Testis (tissue), 3 donors: ENCODE measurements around the gene UPF1. TPM values are rescaled to one million over a fixed set of nuclear protein-coding genes. Genes with fewer than 3 reads are reported as not detected.
A peak's percentile ranks its signal among the peaks of the same experiment; 100 is the strongest.

Experiments
- DNase-seq: peaks from one replicate; pipeline ENCODE4 v3.0.0-alpha.2; 2019
- H3K27ac ChIP-seq, 2 donors: fragments of 200-600 bp; sonication (generic); one replicate each; pipeline ENCODE4 v1.5.1; 2019
- H3K27me3 ChIP-seq: fragments of 200-600 bp; sonication (generic); one replicate; pipeline ENCODE4 v1.5.1; 2019
- H3K36me3 ChIP-seq: fragments of 200-600 bp; sonication (generic); one replicate; pipeline ENCODE4 v1.5.1; 2017; ENCODE audit warnings: low read depth; ENCODE audit errors: missing control alignments
- H3K4me1 ChIP-seq: fragments of 200-600 bp; sonication (generic); one replicate; pipeline ENCODE4 v1.5.1; 2019
- H3K4me3 ChIP-seq, 2 donors: fragments of 200-600 bp; sonication (generic); one replicate each; pipeline ENCODE4 v1.5.1; 2017 to 2019
- H3K9me3 ChIP-seq: fragments of 200-600 bp; sonication (generic); one replicate; pipeline ENCODE4 v1.5.1; 2017
- POLR2A ChIP-seq: fragments of 450-650 bp; IDR thresholded peaks from one replicate; pipeline ENCODE4 v1.6.1; 2017; ENCODE audit warnings: antibody characterized with exemption, mild to moderate bottlenecking, moderate library complexity
- WGBS, 2 donors: methylation state at CpG; one replicate each; pipeline ENCODE4 v1.1.5; 2018; 5-methylcytosine and 5-hydroxymethylcytosine counted together
- intact Hi-C: fragments of 100-400 bp; cut with DNase I; formaldehyde crosslinking; loops from one replicate; pipeline ENCODE4 v1.15.1; 2023; ENCODE audit warnings: low total_unique reads
- polyA plus RNA-seq: library from polyadenylated mRNA; stranded (reverse); fragments of 350-450 nt; fragmentation: Illumina TruSeq; extraction: RNeasy Lipid Tissue Mini Kit (QIAGEN cat#74804); gene quantifications from one replicate; pipeline ENCODE4 v1.2.3, GENCODE V29; 2014; ENCODE audit warnings: low read depth, low replicate concordance; ENCODE audit not compliant: insufficient read depth
- total RNA-seq, 2 donors: library from RNA; depleted of rRNA; stranded (reverse); fragments of >200 nt; gene quantifications; one replicate each; pipeline ENCODE4 v1.2.3, GENCODE V29; 2016
- TF ChIP-seq, protein P1 (sequence below), 3 experiments: fragments of 450-650 bp in 2 of 3; fragments of 200-600 bp in 1 of 3; sonication (generic) in 1 of 3; IDR thresholded peaks; one replicate each; pipeline ENCODE4 v1.5.1; 2016 to 2019; ENCODE audit warnings: antibody characterized with exemption in 3 of 3, mild to moderate bottlenecking in 2 of 3, moderate library complexity in 1 of 3

UPF1 gene
- total and polyA plus RNA-seq, 3 donors from 2014 or later = 99.0 to 188 (median 176) TPM

DNA sequence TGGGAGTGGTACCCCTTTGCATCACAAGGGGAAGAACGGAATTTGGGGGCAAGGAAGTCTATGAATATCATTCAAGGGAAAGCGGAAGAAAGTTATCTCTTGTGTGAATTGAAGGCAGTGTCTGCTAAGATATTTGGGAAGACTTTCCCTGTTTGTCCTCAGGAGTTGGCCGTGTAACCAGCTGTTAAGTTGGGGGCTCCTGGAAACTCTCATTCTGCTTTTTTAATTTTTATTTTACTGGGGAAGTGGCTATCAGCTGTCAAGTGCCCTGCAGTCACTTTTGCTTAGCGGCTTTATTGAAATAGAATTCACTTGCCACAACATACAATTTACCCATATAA lies 2.9 kb downstream of the UPF1 start:
- no peaks in the 10 kb centered on the region for H3K36me3 ChIP-seq
- H3K9me3 ChIP-seq = no peaks in the 10 kb centered on the region
- H3K4me1 ChIP-seq = peaks cover 40% of the 10 kb centered on the region
- no peak for DNase-seq
- intact Hi-C loops = no loop called here
- TF ChIP-seq POLR2A = no peak
- TF ChIP-seq, protein P1, sequence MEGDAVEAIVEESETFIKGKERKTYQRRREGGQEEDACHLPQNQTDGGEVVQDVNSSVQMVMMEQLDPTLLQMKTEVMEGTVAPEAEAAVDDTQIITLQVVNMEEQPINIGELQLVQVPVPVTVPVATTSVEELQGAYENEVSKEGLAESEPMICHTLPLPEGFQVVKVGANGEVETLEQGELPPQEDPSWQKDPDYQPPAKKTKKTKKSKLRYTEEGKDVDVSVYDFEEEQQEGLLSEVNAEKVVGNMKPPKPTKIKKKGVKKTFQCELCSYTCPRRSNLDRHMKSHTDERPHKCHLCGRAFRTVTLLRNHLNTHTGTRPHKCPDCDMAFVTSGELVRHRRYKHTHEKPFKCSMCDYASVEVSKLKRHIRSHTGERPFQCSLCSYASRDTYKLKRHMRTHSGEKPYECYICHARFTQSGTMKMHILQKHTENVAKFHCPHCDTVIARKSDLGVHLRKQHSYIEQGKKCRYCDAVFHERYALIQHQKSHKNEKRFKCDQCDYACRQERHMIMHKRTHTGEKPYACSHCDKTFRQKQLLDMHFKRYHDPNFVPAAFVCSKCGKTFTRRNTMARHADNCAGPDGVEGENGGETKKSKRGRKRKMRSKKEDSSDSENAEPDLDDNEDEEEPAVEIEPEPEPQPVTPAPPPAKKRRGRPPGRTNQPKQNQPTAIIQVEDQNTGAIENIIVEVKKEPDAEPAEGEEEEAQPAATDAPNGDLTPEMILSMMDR (IDR thresholded peaks at IDR 0.05) = no peak
- H3K27ac ChIP-seq = no peak overlapping the region
- H3K4me3 ChIP-seq = no peak overlapping the region
- WGBS, 2 donors = 53% methylated on average over 4 of the region's 4 CpGs
- no peaks in the 10 kb centered on the region for H3K27me3 ChIP-seq

DNA sequence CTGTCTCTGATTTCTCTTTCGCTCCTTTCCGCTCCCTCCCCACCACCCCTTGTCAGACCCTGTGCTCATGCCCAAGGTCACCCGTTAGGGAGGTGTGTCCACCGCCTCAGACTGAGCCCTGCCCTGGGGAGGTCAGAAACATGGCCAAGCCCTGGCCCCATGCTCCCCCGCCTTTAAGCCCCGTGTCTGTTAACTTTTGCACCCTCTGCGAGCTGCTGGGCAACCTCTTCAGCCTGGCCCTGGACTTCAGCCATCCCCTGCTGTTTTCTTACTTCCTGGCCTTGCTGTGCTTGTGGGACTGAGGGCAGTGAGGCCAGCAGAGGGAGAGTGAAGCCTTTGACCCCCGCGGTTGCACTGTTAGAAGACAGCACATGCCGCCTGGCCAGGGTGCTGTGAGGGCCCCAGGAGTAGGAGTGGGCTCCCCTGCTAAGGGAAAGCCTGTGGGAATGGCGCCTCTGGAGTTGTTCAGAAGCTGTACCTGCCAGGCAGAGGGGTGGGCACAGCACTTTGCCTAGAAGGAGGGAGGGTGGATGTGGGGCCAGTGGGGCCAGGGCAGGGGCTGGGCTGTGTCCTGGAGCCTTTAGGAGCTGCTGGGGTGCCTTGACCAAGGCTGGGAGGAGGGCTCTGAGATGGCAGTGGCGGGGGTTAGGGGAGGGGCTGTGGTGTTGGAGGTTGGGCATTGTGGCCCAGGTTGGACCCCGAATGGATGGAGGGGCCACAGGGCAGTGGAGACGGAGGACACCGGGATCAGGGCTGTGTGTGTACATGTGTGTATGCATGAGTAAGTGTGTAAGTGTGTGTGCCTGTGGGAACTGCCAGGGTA lies 7.9 kb downstream of the UPF1 start:
- peaks cover 59% of the 10 kb centered on the region for H3K4me1 ChIP-seq

DNA sequence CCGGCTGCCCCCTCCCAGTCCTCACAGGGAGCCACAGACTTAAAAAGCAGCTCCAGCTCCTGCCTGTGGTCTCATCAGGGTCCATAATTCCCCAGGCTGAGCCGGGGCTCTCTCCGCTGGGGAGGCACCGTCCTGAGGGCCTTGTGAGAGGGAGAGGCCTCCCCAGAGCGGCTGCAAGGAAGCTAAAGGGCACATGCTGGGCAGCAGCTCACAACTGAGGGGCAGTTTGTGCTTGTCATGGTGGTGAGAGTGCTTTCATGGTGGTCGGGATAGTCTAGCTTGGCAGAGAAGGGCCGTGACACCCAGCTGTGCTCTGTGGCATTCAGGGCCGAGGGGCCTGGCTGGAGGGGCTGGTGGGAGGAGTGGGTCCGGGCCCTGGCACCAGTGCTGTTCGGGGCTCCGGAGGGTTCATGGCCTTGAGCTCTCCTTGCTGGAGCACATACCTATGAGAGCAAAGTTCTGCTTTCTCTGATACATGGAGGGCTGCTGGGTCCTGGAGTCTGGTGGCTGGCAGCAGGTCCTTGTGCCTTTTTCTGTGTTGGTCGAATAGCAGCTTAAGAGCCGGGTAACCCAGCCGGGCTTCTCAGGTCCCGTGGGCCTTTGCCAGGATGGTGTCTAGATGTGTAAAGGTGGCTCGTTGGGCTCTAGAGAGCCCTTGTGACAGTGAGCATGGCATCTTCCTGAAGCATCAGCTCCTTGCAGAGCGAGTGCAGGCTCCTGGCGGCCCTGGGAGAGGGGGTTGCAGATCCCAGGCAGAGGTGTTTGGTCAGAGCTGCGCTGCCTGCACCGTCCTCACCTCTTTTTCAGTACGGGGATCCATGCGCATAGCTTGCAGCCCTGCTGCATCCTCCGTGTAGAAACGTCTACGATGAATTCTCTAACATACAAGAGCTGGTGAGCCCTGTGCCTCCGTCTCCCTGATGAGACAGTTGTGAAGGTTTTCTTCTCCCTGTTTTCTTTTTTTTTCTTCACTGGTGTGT lies 8.8 kb downstream of the UPF1 start:
- no peak overlapping the region for H3K4me3 ChIP-seq
- no peaks in the 10 kb centered on the region for H3K27me3 ChIP-seq
- TF ChIP-seq, protein P1 (IDR thresholded peaks at IDR 0.05) = no peak
- no peak for TF ChIP-seq POLR2A
- no peaks in the 10 kb centered on the region for H3K36me3 ChIP-seq
- DNase-seq = no peak
- peak overlapping the region in 1 of 2 donors; percentile 39 for H3K27ac ChIP-seq
- peaks cover 58% of the 10 kb centered on the region for H3K4me1 ChIP-seq
- intact Hi-C loops = loop anchor here (10.0 kb wide), 1 partner anchor 246 kb away; no protein-coding TSS in a partner anchor
- WGBS, 2 donors = 60 to 80% methylated on average over 16 to 25 of the region's 26 CpGs
- H3K9me3 ChIP-seq = no peaks in the 10 kb centered on the region

More for the DNA sequence above, 7.9 kb downstream of the UPF1 start:
- WGBS, 2 donors = 45 to 78% methylated on average over 11 to 15 of the region's 15 CpGs
- DNase-seq = peak; percentile 64
- no peaks in the 10 kb centered on the region for H3K27me3 ChIP-seq
- TF ChIP-seq, protein P1 (IDR thresholded peaks at IDR 0.05) = no peak
- no peak for TF ChIP-seq POLR2A
- H3K9me3 ChIP-seq = no peaks in the 10 kb centered on the region
- H3K4me3 ChIP-seq = no peak overlapping the region
- intact Hi-C loops = loop anchor here (10.0 kb wide), 1 partner anchor 245 kb away; no protein-coding TSS in a partner anchor
- H3K36me3 ChIP-seq = no peaks in the 10 kb centered on the region
- H3K27ac ChIP-seq = peak overlapping the region in 1 of 2 donors; percentile 39

- Histone ChIP-seq H3K4me3 (no peak overlapping the region), H3K27me3 (no peaks in the 10 kb centered on the region), H3K9me3 (no peaks in the 10 kb centered on the region), H3K36me3 (no peaks in the 10 kb centered on the region), H3K4me1 (peaks cover 53% of the 10 kb centered on the region), H3K27ac (no peak overlapping the region)
- TF ChIP-seq, protein P1 (IDR thresholded peaks at IDR 0.05) = no peak
- TF ChIP-seq POLR2A = no peak
- WGBS, 2 donors = 73 to 82% methylated on average over 15 of the region's 15 CpGs
- DNase-seq = no peak
- intact Hi-C loops = loop anchor here (10.0 kb wide), 1 partner anchor 247 kb away; no protein-coding TSS in a partner anchor
Measured at GRCh38 chr19:18841400-18841799, 9.6 kb downstream of the UPF1 start.
